ENCODE results near the gene ATP2A2. TPM values are rescaled to one million over a fixed set of nuclear protein-coding genes. Genes with fewer than 3 reads are reported as not detected.

The ATP2A2 gene
- total and polyA plus RNA-seq, 4 experiments from 2014 or later, result 1.8 to 91.0 (median 48.0) TPM

DNA sequence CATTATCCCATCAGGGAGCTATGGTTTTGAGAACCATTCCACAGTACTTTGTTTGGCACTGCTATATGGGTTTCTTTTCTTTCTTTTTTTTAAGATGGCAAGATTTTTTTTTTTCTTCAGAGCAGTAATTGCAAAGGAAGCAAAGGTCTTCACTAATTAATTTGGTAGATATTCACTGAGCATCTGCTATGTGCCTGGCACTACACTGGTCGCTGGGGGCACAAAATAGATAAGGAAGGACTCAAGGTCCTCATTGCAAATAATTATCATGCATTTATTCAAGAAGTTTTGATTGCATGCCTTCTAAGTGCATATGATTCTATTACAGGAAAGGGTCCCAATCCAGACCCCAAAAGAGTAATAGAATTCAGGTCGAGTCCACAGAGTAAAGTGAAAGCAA is 10.0 kb upstream of the ATP2A2 start:
- Mint-ChIP-seq H3K36me3 (no peaks in the 10 kb centered on the region), H3K4me3 (no peak overlapping the region), H3K27ac (no peak overlapping the region), H3K27me3 (peaks cover 9 to 11% of the 10 kb centered on the region in 2 donors), H3K4me1 (no peaks in the 10 kb centered on the region), H3K9me3 (peaks cover 0 to 2% (median 0%) of the 10 kb centered on the region in 8 donors)
- no peaks in the 10 kb centered on the region for H3K4me1 ChIP-seq (ENCODE audit: insufficient read depth, low read length)
- no peak for DNase-seq
- H3K4me3 ChIP-seq (ENCODE audit: low read length in 2 of 2), result no peak overlapping the region
- H3K27ac ChIP-seq (ENCODE audit: low read depth, low read length), result no peak overlapping the region
- POLR2A ChIA-PET (ENCODE audit: partially characterized antibody), result no interaction called here
- H3K36me3 ChIP-seq (ENCODE audit: insufficient read depth, low read length), result no peaks in the 10 kb centered on the region
- CTCF ChIA-PET (ENCODE audit: partially characterized antibody), result no interaction called here
- H3K27me3 ChIP-seq (ENCODE audit: insufficient read depth, low read length), result no peaks in the 10 kb centered on the region
- no peaks in the 10 kb centered on the region for H3K9me3 ChIP-seq (ENCODE audit: control insufficient read depth in 1 of 2, low read length in 2 of 2)
- intact Hi-C loops (cut with micrococcal nuclease), result no loop called here

DNA sequence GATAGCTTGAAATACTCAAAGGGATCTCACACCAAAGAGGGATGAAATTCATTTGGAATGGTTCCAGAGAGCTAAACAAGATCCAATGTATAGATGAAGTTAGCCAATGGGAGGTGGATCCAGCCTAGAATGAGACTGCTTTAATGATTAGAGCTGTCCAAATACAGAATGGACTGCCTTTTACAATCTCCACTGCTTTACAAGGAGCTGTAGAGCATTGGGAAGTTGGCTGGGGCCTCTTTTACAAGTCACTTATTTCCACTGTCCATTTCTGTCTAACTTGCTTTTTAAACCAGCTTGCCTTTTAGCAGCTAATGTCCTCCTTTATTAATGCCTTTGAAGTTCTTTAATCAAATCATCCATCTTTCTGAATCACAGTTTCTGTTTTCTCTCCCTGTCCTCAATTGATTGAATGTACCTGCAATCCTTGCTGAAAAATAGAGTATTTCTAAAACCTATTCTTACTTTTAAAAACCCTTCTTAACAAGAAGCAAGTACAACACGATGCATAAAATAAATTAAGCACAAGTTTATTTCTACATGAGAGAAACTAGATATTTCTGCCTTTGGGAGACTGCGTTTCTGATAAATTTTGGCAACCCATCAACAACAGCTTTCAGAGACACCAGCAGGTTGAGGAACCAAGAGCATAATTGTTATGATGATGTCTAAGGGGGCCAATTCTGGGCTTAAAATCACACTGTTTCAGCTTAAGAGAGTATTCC is 3.4 kb upstream of the ATP2A2 start:
- Histone ChIP-seq H3K27ac (ENCODE audit: low read depth, low read length) (no peak overlapping the region), H3K9me3 (ENCODE audit: control insufficient read depth in 1 of 2, low read length in 2 of 2) (no peaks in the 10 kb centered on the region), H3K4me3 (ENCODE audit: low read length in 2 of 2) (no peak overlapping the region), H3K36me3 (ENCODE audit: insufficient read depth, low read length) (no peaks in the 10 kb centered on the region), H3K27me3 (ENCODE audit: insufficient read depth, low read length) (no peaks in the 10 kb centered on the region), H3K4me1 (ENCODE audit: insufficient read depth, low read length) (peaks cover 15% of the 10 kb centered on the region)
- H3K4me1 Mint-ChIP-seq, result peaks cover 9 to 20% (median 13%) of the 10 kb centered on the region in 4 donors
- H3K36me3 Mint-ChIP-seq, result peaks cover 0 to 10% of the 10 kb centered on the region in 2 donors
- no peaks in the 10 kb centered on the region for H3K9me3 Mint-ChIP-seq
- POLR2A ChIA-PET (ENCODE audit: partially characterized antibody), result interaction anchor here (1.7 kb wide), 1 partner anchor 172 kb away, joined by 6 read pairs; the partner anchor contains the start of gene ARPC3
- no peak for DNase-seq
- peaks cover 0 to 2% of the 10 kb centered on the region in 2 donors for H3K27me3 Mint-ChIP-seq
- H3K27ac Mint-ChIP-seq, result peak overlapping the region in 1 of 7 donors; percentile 74
- H3K4me3 Mint-ChIP-seq, result no peak overlapping the region
- intact Hi-C loops (cut with micrococcal nuclease), result no loop called here
- CTCF ChIA-PET (ENCODE audit: partially characterized antibody), result interaction anchor here (1.0 to 2.0 kb wide), 2 partner anchors 34 to 192 kb away, joined by 3 to 6 read pairs; no protein-coding TSS in a partner anchor

DNA sequence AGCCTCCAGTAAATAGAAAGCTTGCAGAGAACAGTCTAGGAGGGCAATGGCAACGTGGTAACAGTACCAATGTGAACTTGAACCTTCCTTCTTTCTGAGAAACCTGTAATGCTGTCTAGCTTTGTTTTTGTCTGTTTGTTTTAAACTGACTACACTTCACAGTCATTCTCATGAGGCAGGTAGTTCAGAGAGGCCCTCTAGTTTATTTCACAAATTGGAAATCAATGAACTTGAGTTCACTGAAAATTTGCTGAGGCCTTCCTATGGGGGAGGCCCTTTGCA is 2.9 kb upstream of the ATP2A2 start:
- no peak overlapping the region for H3K27ac ChIP-seq (ENCODE audit: low read depth, low read length)
- H3K9me3 Mint-ChIP-seq, result no peaks in the 10 kb centered on the region
- intact Hi-C loops (cut with micrococcal nuclease), result no loop called here
- peak overlapping the region in 2 of 7 donors; percentile 38 to 74 for H3K27ac Mint-ChIP-seq
- H3K36me3 Mint-ChIP-seq, result peaks cover 0 to 13% of the 10 kb centered on the region in 2 donors
- peaks cover 0 to under 1% of the 10 kb centered on the region in 2 donors for H3K27me3 Mint-ChIP-seq
- CTCF ChIA-PET (ENCODE audit: partially characterized antibody), result interaction anchor here (1.0 to 2.0 kb wide), 2 partner anchors 34 to 191 kb away, joined by 3 to 6 read pairs; no protein-coding TSS in a partner anchor
- H3K9me3 ChIP-seq (ENCODE audit: control insufficient read depth in 1 of 2, low read length in 2 of 2), result no peaks in the 10 kb centered on the region
- no peak for DNase-seq
- H3K36me3 ChIP-seq (ENCODE audit: insufficient read depth, low read length), result no peaks in the 10 kb centered on the region
- peaks cover 14 to 25% (median 18%) of the 10 kb centered on the region in 4 donors for H3K4me1 Mint-ChIP-seq
- H3K4me1 ChIP-seq (ENCODE audit: insufficient read depth, low read length), result peaks cover 20% of the 10 kb centered on the region
- H3K27me3 ChIP-seq (ENCODE audit: insufficient read depth, low read length), result no peaks in the 10 kb centered on the region
- H3K4me3 Mint-ChIP-seq, result peak overlapping the region in 4 of 8 donors; percentile 14 to 45 (median 34)
- no peak overlapping the region for H3K4me3 ChIP-seq (ENCODE audit: low read length in 2 of 2)
- POLR2A ChIA-PET (ENCODE audit: partially characterized antibody), result interaction anchor here (1.7 kb wide), 1 partner anchor 172 kb away, joined by 6 read pairs; the partner anchor contains the start of gene ARPC3

DNA sequence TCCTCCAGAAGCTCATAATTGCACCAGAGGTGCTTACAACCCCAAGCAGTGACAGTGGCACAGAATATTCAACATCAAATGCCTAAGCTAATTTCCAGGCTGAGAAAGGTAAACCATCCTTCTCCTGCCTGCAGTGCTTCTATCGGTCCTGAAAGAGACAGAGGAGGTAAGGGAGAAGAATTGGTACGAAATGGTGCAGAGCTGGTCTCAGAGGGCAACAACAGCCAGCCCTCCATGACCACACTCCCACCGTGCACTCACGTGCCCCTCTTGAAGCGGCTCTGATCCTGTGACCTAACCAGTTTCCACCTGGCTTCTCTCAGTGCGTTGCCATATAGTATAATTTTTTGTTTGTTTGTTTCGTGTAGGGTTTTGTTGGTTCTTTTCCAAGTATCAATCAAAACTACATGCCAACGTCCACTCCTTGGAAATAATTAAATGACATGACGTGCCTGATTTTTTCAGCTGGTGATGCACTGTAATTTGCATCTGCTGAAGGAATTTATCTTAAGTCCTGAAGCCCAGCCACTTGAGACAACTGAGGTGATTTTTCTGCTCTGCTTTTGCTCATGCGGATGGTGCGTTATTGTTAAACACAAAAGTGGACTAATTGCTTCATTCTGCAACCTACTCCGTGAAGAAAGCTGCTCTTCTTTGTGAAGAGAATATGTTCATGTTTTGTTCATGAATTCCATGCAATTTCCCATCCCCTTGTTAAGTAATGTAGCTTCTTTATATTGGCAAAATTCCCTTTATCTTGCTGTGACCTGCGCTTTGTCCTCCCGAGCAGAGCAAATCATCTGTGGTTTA is 1.3 kb upstream of the ATP2A2 start:
- peak overlapping the region; percentile 90 to 98 (median 94) for H3K27ac Mint-ChIP-seq
- ChIA-PET POLR2A (ENCODE audit: partially characterized antibody) (interaction anchor here (0.7 to 3.1 kb wide), 22 partner anchors 10 to 459 kb away, joined by 3 to 27 read pairs (median 5); partner anchors contain the start of genes ANAPC7, ARPC3, FAM216A and GPN3), CTCF (ENCODE audit: partially characterized antibody) (interaction anchor here (0.9 to 2.8 kb wide), 7 partner anchors 8 to 151 kb away, joined by 3 to 11 read pairs (median 4); no protein-coding TSS in a partner anchor)
- Histone ChIP-seq H3K27me3 (ENCODE audit: insufficient read depth, low read length) (no peaks in the 10 kb centered on the region), H3K36me3 (ENCODE audit: insufficient read depth, low read length) (no peaks in the 10 kb centered on the region), H3K4me3 (ENCODE audit: low read length in 2 of 2) (peak overlapping the region; percentile 2 to 87), H3K4me1 (ENCODE audit: insufficient read depth, low read length) (peaks cover 35% of the 10 kb centered on the region), H3K9me3 (ENCODE audit: control insufficient read depth in 1 of 2, low read length in 2 of 2) (no peaks in the 10 kb centered on the region), H3K27ac (ENCODE audit: low read depth, low read length) (peak overlapping the region; percentile 85)
- peaks cover 0 to 20% of the 10 kb centered on the region in 2 donors for H3K36me3 Mint-ChIP-seq
- H3K4me1 Mint-ChIP-seq, result peaks cover 27 to 41% (median 33%) of the 10 kb centered on the region in 4 donors
- H3K9me3 Mint-ChIP-seq, result no peaks in the 10 kb centered on the region
- intact Hi-C loops (cut with micrococcal nuclease), result loop anchor here (2.0 to 5.0 kb wide), 5 partner anchors 123 to 463 kb away; partner anchors contain the start of genes ANAPC7, ARPC3, GLTP and PPP1CC
- no peaks in the 10 kb centered on the region for H3K27me3 Mint-ChIP-seq
- peak overlapping the region; percentile 88 to 98 (median 92) for H3K4me3 Mint-ChIP-seq
- no peak for DNase-seq

DNA sequence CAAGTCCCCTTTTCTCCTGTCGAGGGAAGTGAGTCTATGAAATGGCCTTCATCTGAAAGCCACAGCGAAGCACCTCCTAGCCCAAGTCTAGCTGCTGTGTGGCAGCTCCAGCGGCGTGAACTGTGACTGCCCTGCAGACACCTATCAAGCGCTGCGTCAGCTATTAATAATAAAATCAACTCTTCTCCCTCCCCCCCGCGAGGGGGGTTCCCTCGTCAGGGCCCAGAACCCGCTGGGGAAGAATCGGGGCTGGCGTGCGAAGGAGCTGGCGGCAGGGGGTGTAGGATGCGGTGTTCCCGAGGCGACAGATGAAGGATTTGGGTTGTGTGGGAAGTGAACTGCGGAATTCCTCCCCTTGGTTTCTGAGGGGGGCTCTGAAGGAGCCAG is 662 bp upstream of the ATP2A2 start:
- Mint-ChIP-seq H3K27ac (peak overlapping the region; percentile 90 to 98 (median 94)), H3K4me1 (peaks cover 33 to 47% (median 38%) of the 10 kb centered on the region in 4 donors), H3K4me3 (peak overlapping the region; percentile 88 to 98 (median 92)), H3K27me3 (no peaks in the 10 kb centered on the region), H3K9me3 (no peaks in the 10 kb centered on the region), H3K36me3 (peaks cover 6 to 22% of the 10 kb centered on the region in 2 donors)
- intact Hi-C loops (cut with micrococcal nuclease), result loop anchor here (2.0 to 5.0 kb wide), 5 partner anchors 122 to 462 kb away; partner anchors contain the start of genes ANAPC7, ARPC3, GLTP and PPP1CC
- ChIA-PET POLR2A (ENCODE audit: partially characterized antibody) (interaction anchor here (0.6 to 3.1 kb wide), 24 partner anchors 9 to 458 kb away, joined by 3 to 27 read pairs (median 4); partner anchors contain the start of genes ANAPC7, ARPC3, FAM216A and GPN3), CTCF (ENCODE audit: partially characterized antibody) (interaction anchor here (0.6 to 2.8 kb wide), 6 partner anchors 15 to 321 kb away, joined by 3 to 11 read pairs (median 4); no protein-coding TSS in a partner anchor)
- no peaks in the 10 kb centered on the region for H3K36me3 ChIP-seq (ENCODE audit: insufficient read depth, low read length)
- peak overlapping the region; percentile 2 to 87 for H3K4me3 ChIP-seq (ENCODE audit: low read length in 2 of 2)
- H3K9me3 ChIP-seq (ENCODE audit: control insufficient read depth in 1 of 2, low read length in 2 of 2), result no peaks in the 10 kb centered on the region
- peak in 2 of 5 donors; percentile 53 to 83 for DNase-seq
- H3K4me1 ChIP-seq (ENCODE audit: insufficient read depth, low read length), result peaks cover 42% of the 10 kb centered on the region
- H3K27ac ChIP-seq (ENCODE audit: low read depth, low read length), result peak overlapping the region; percentile 85
- no peaks in the 10 kb centered on the region for H3K27me3 ChIP-seq (ENCODE audit: insufficient read depth, low read length)

DNA sequence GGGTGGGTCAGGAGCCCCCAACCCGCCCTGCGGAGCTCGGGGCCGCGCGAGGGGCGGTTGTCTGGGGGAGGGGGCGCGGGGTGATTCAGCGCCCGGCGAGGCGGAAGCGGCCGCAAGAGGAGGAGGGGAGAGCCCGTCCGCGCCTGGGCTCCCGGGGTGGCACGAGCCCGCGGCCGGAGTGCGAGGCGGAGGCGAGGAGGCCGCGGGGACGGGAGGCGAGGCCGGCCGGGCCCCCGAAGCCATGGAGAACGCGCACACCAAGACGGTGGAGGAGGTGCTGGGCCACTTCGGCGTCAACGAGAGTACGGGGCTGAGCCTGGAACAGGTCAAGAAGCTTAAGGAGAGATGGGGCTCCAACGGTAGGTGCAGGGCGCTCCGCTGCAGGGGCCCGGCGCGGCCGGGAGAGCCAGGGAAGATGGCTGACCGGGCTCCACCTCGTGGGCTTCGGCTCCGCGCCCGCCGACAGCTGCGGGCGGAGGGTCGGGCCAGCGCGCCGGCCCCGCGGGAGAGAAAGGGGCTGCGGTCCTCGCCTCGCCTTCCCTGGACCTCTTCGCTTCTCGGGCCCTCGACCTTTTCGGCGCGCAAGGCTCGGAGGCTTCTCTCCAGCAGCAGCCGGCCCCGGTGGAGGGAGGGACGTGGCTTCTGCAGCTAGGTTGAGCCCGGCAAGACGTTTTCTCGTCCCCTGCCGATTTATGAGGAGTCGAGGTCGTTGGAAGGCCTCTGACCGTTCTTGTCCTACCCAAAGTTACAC is 677 bp downstream of the ATP2A2 start:
- H3K4me3 Mint-ChIP-seq, result peak overlapping the region; percentile 78 to 94 (median 92)
- DNase-seq, result peak; percentile 31 to 58 (median 38)
- peaks cover 10 to 32% of the 10 kb centered on the region in 2 donors for H3K36me3 Mint-ChIP-seq
- Histone ChIP-seq H3K4me3 (ENCODE audit: low read length in 2 of 2) (peak overlapping the region; percentile 80 to 88), H3K4me1 (ENCODE audit: insufficient read depth, low read length) (peaks cover 55% of the 10 kb centered on the region), H3K36me3 (ENCODE audit: insufficient read depth, low read length) (no peaks in the 10 kb centered on the region), H3K27me3 (ENCODE audit: insufficient read depth, low read length) (no peaks in the 10 kb centered on the region), H3K27ac (ENCODE audit: low read depth, low read length) (peak overlapping the region; percentile 84), H3K9me3 (ENCODE audit: control insufficient read depth in 1 of 2, low read length in 2 of 2) (no peaks in the 10 kb centered on the region)
- intact Hi-C loops (cut with micrococcal nuclease), result loop anchor here (1.0 to 5.0 kb wide), 8 partner anchors 121 to 568 kb away; partner anchors contain the start of genes ANAPC7, ARPC3, FAM222A and GLTP
- H3K9me3 Mint-ChIP-seq, result no peaks in the 10 kb centered on the region
- POLR2A ChIA-PET (ENCODE audit: partially characterized antibody), result interaction anchor here (0.8 to 3.1 kb wide), 13 partner anchors 12 to 285 kb away, joined by 3 to 27 read pairs (median 8); partner anchors contain the start of genes ARPC3, FAM216A, GIT2 and GPN3
- no peaks in the 10 kb centered on the region for H3K27me3 Mint-ChIP-seq
- CTCF ChIA-PET (ENCODE audit: partially characterized antibody), result interaction anchor here (2.8 kb wide), 1 partner anchor 150 kb away, joined by 11 read pairs; no protein-coding TSS in a partner anchor
- peaks cover 41 to 60% (median 49%) of the 10 kb centered on the region in 4 donors for H3K4me1 Mint-ChIP-seq
- peak overlapping the region; percentile 89 to 98 (median 93) for H3K27ac Mint-ChIP-seq

Data from CD4-positive, alpha-beta memory T cell (primary cell).